K562 (cell line): ENCODE data around the gene TRIM31. TPM values are rescaled to one million over a fixed set of nuclear protein-coding genes. Genes with fewer than 3 reads are reported as not detected.

Source experiments
- HDAC8 ChIP-seq: fragments of 450-650 bp; IDR thresholded peaks from 2 replicates; pipeline ENCODE4 v1.6.1; 2016; ENCODE audit warnings: mild to moderate bottlenecking, missing genetic modification characterization, moderate library complexity, missing compliant biosample characterization
- PBX2 ChIP-seq, 2 experiments: IDR thresholded peaks in 1 of 2; conservative IDR thresholded peaks in 1 of 2; 2 replicates each; pipeline ENCODE4 v1.6.1; 2016; ENCODE audit warnings: low read depth in 2 of 2, mild to moderate bottlenecking in 1 of 2, missing compliant biosample characterization in 1 of 2, missing genetic modification characterization in 1 of 2, moderate library complexity in 1 of 2
- STAG1 ChIP-seq: sonication (generic); formaldehyde crosslinking; IDR thresholded peaks from 2 replicates; pipeline ENCODE4 v1.5.0; 2020; ENCODE audit warnings: missing genetic modification reagents, borderline replicate concordance
- STAT5B ChIP-seq: fragments of 250-450 bp; sonication (Bioruptor Pico); IDR thresholded peaks from 2 replicates; pipeline ENCODE4 v1.8.0; 2021; ENCODE audit warnings: mild to moderate bottlenecking, inconsistent platforms
- polyA plus RNA-seq, 8 experiments: library from polyadenylated mRNA; depleted of rRNA in 4 of 8; stranded (reverse) in 5 of 8; unstranded in 3 of 8; fragments of >200 nt; fragmentation: Nextera tagmentation in 2 of 8; fragmentation: Illumina TruSeq in 1 of 8; extraction: Ambion mirVana in 2 of 8; extraction: Trizol in 1 of 8; gene quantifications; 2 replicates each; pipeline versions ENCODE4 v1.2.1 to v1.2.3, GENCODE V29; 2011 to 2014; ENCODE audit warnings: inconsistent platforms in 1 of 8, missing spikeins in 1 of 8
- total RNA-seq, 7 experiments: library from RNA; depleted of rRNA in 6 of 7; stranded (reverse); fragments of >200 nt in 6 of 7; fragmentation: Illumina TruSeq in 2 of 7; extraction: Trizol in 2 of 7; gene quantifications; 2 replicates each; pipeline versions ENCODE4 v1.2.1 to v1.2.3, GENCODE V29; 2011 to 2021; ENCODE audit warnings: low replicate concordance in 1 of 7

The TRIM31 gene
- total and polyA plus RNA-seq, 9 of the 15 experiments (the other 6 are each of a cell fraction or from before 2014, with no cell fraction given): not detected

GRCh38 chr6:30113003-30113759 lies at the start of gene TRIM31 (continued):
- TF ChIP-seq PBX2 (CRISPR knock-in tag; IDR thresholded peaks at IDR 0.05; ENCODE audit: low read depth) (no peak), PBX2 (tag; conservative IDR thresholded peaks at IDR 0.05; ENCODE audit: low read depth) (no peak), HDAC8 (tag) (no peak), STAG1 (CRISPR knock-in tag) (no peak), STAT5B (CRISPR knock-in tag) (no peak)
- TF ChIP-seq, all 486 proteins: peak for 0
